Uterus (tissue), 2 donors: ENCODE results near the gene WBP1L.

Experiments
- CTCF ChIP-seq, 4 experiments: fragments of 200-600 bp in 2 of 4; fragments of 450-650 bp in 2 of 4; sonication (generic) in 2 of 4; IDR thresholded peaks; one replicate each; pipeline ENCODE4 v1.5.1; 2016 to 2019; ENCODE audit warnings: antibody characterized with exemption in 4 of 4, mild to moderate bottlenecking in 2 of 4, moderate library complexity in 1 of 4
- POLR2A ChIP-seq, 2 donors: fragments of 450-650 bp; IDR thresholded peaks; one replicate each; pipeline ENCODE4 v1.6.1; 2016; ENCODE audit warnings: antibody characterized with exemption in 2 of 2, mild to moderate bottlenecking in 1 of 2, moderate library complexity in 1 of 2

- TF ChIP-seq CTCF (IDR thresholded peaks at IDR 0.05) = no peak
- TF ChIP-seq POLR2A (IDR thresholded peaks at IDR 0.05) = no peak
Observed at GRCh38 chr10:102781921-102782557, 38.3 kb downstream of the WBP1L start.
